Ureter (tissue), 1 donor: ENCODE data around the gene TLE4. TPM values are rescaled to one million over a fixed set of nuclear protein-coding genes. Genes with fewer than 3 reads are reported as not detected.
"Not testable (repeated sequence)": the region's sequence is repeated elsewhere in the genome, so short reads cannot be mapped to it uniquely, and the experiment has no call there.

Experiments used
- DNase-seq: peaks from one replicate; pipeline ENCODE4 v3.0.0-alpha.2; 2020; ENCODE audit warnings: low spot score
- total RNA-seq: library from RNA; stranded (reverse); gene quantifications from one replicate; pipeline ENCODE4 v1.2.4, GENCODE V29; 2023
- donor health status: DM: yes; HTN: yes; CAD: no.

The TLE4 gene
- total RNA-seq, 1 donor from 2014 or later, result 91.9 TPM

GRCh38 chr9:79633558-79633957 lies 61.8 kb downstream of the TLE4 start:
- no peak for DNase-seq

- DNase-seq, result no peak
These were observed 65.6 kb downstream of the TLE4 start for GRCh38 chr9:79637177-79637925.

DNA sequence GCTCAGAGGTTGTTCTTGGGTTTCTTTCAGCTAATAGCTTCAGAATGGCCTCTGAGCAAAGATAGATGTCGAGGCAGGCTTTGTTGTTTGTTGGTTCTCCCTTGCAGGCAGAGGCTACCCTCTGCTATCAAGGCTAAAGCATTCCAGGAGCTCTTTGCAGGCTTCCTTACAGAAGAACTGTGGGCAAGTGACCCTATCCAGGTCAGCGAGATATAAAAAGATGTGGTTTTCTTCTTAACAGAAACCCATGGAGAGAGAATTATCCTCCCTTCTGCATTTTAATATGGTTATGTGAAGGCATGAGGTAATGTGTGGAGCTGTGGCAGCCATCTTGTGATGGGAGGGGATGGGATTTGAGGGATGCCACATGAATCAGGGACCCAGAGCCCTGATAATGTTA lies 67.0 kb downstream of the TLE4 start:
- no peak for DNase-seq

DNA sequence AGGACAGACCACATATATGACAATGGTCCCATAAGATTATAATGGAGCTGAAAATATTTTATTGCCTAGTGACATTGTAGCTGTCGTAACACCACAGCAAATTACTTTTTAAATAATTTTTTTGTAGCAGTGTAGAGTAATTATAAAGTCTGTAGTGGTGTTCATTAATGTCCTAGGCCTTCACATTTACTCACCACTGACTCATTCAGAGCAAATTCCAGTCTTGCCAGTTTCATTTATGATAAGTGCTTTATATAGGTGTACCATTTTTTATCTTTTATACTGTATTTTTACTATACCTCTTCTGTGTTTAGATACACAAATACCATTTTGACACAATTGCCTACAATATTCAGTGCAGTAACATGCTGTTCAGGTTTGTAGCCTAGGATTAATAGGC lies 67.6 kb downstream of the TLE4 start:
- DNase-seq, result no peak

- DNase-seq, result not testable (repeated sequence)
These were observed 68.3 kb downstream of the TLE4 start for GRCh38 chr9:79640067-79640466.

DNA sequence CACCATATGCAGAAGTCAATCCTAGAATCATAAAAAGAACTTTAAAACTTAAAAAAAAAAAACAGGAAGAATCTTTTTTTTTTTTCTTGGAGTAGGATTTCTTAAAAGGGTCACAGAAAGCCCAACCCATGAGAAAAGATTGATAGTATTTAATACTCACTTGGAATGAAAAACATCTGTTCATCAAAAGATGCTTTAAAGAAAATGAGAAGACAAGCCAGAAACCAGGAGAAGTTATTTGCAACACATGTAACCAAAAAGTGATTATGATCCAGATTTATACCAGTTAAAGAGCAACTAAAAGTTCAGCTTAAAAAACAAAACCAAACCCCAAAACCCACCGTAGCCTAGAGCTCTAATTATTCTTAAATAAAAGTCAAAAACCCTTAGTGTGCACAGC lies 69.3 kb downstream of the TLE4 start:
- DNase-seq, result no peak

DNA sequence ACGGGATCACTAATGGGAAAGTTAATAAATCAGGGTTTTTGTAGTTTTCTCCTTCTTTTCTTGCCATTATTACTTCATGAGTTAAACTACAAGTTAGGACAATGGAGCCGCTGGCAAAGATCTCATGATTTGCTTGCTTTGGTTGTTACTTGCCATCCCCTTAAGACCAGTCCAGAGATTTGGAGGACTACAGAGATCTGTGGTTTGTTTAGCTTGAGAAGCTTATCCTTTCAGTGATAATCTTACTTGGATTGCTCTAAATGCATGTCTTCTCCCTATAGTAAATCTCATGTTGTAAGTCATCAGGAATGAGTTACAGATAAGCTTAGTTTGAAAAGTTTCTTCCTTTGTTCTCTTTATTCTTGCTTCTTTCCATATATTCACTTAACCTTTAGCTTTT lies 70.9 kb downstream of the TLE4 start:
- no peak for DNase-seq

- DNase-seq, result no peak
These were observed 72.3 kb downstream of the TLE4 start for GRCh38 chr9:79644048-79644447.

- DNase-seq, result no peak
These were observed 72.8 kb downstream of the TLE4 start for GRCh38 chr9:79644601-79645000.

GRCh38 chr9:79645110-79645509 lies 73.3 kb downstream of the TLE4 start:
- DNase-seq, result no peak

- DNase-seq, result no peak
These were observed 74.3 kb downstream of the TLE4 start for GRCh38 chr9:79646096-79646495.

DNA sequence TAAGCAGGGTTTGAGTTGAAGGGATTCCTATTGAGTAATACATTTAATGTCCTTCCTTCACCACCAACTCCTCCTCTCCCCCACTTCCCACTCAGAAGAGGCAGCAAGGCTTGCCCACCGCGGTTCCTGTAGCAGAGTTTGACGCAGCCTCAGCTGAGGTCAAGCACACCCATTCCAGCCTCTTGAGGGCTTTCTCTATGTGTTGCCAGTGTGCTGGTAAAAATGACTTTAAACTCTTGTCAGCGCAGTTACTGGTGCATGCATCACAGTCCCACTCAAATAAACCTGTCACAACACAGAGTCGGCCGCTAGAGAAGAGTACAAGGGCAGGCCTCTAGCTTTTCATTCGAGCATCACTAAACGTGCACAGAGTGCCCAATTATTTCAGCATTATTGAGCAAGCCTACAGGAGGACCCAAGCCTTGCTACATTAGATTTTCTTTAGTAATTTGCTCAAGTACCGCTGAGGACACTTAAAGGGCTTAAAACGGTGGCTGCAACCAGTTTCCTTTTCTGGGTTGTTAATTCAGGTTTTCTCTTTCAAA lies 79.6 kb downstream of the TLE4 start:
- no peak for DNase-seq

GRCh38 chr9:79652598-79652997 lies 80.8 kb downstream of the TLE4 start:
- no peak for DNase-seq

- DNase-seq, result not testable (repeated sequence)
These were observed 83.0 kb downstream of the TLE4 start for GRCh38 chr9:79654591-79655382.

DNA sequence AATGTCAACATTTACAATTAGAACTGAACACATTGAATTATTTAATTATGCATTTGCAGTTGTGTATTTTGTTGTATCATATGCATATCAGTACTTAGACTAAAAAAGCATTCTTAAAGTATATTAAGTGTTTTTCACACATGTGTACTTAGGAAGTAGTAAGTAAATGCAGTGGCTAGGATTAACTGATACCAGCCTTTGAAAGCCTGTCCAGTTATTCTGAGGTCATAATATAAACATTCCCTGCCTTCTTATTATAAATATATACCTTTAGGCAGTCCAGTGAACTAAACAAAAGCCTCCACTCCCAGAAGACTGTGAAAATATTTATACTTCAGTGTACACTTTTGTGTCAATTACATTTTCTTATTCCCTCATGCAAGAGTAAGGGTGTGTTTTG lies 83.8 kb downstream of the TLE4 start:
- DNase-seq, result no peak

DNA sequence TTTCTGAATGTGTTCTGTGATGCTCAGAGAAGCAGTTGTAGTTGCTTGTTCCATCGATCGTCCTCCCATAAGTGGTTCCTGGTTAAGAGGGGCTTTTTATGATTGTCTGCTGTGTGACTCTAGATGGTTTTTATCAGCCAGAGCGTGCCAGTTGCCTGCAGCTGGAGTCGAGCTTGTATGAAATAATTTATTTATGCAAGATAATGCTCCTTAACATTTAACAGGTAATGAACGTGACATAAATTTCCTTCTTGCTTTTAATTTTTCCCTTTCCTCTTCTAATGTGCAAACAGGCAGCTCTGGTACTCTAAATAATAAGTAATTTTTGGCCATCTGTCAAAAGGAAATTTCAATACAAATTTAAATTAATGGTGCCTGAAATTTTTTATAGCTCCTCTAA lies 84.4 kb downstream of the TLE4 start:
- DNase-seq, result no peak

DNA sequence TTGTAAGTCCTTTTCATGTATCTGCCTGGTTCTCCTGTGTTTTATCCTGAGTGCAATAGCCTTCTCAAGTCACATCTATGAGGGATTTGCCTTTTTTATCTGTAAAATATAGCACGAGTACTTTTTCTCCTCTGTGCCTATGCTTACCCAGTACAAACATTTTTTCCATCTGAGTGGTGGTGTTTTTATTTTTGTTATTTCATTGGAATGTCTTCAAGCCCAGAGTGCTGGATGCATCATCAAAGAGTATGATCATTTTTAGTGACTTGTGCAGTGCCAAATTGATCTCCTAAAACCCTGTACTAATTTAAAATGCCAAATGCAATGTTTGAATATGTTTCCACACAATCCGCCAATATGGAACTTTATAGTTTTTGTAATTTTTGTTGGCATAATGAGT lies 86.1 kb downstream of the TLE4 start:
- no peak for DNase-seq

- DNase-seq, result no peak
These were observed 87.2 kb downstream of the TLE4 start for GRCh38 chr9:79658926-79659325.

DNA sequence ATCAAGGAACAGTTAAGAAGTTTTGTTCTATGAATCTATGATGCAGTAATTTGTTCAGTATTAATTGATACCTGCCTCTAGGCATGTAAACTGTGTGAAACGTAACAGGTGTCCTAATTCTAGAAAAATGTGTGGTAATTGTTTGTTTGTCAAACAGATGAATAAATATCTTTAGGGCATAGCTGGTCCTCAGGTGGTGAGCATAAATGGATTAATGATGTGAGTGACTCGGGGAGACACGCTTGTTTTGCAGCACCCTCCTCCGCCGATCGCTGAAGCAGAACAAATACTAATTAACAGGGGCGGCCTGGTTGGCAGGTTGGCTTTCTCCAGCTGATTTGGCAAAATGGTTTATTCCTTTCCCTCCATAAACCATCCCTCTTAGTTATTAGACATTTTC lies 88.8 kb downstream of the TLE4 start:
- no peak for DNase-seq

- no peak for DNase-seq
These were observed 89.5 kb downstream of the TLE4 start for GRCh38 chr9:79661279-79661678.

- no peak for DNase-seq
These were observed 90.2 kb downstream of the TLE4 start for GRCh38 chr9:79661886-79662536.

- DNase-seq, result no peak
These were observed 90.8 kb downstream of the TLE4 start for GRCh38 chr9:79662537-79662956.
